ENCODE data around the gene EME1.

- TF ChIP-seq CTCF (IDR thresholded peaks at IDR 0.05) (no peak), POLR2A (IDR thresholded peaks at IDR 0.05) (no peak)
Measured at GRCh38 chr17:50355701-50356341, 17.2 kb upstream of the EME1 start.
